Upper lobe of left lung (tissue), 4 donors: ENCODE results near the gene FDXR.

Experiments
- CTCF ChIP-seq, 6 experiments: fragments of 450-650 bp in 4 of 6; fragments of 200-600 bp in 2 of 6; sonication (generic) in 2 of 6; IDR thresholded peaks; one replicate each; pipeline ENCODE4 v1.5.1; 2016 to 2019; ENCODE audit warnings: antibody characterized with exemption in 6 of 6
- POLR2A ChIP-seq, 4 donors: fragments of 450-650 bp; IDR thresholded peaks; one replicate each; pipeline ENCODE4 v1.5.1; 2016 to 2017; ENCODE audit warnings: antibody characterized with exemption in 4 of 4, mild to moderate bottlenecking in 2 of 4
- POLR2AphosphoS5 ChIP-seq, 2 donors: sonication (generic); formaldehyde crosslinking; IDR thresholded peaks; one replicate each; pipeline ENCODE4 v1.5.1; 2017; ENCODE audit warnings: antibody characterized with exemption in 2 of 2

- TF ChIP-seq CTCF (IDR thresholded peaks at IDR 0.05) (no peak), POLR2A (IDR thresholded peaks at IDR 0.05) (no peak), POLR2AphosphoS5 (IDR thresholded peaks at IDR 0.05) (no peak)
These were observed 47.5 kb upstream of the FDXR start for GRCh38 chr17:74920306-74920620.
